GM18909 (cell line): ENCODE results near the gene SP140.

Experiments used
- ATAC-seq: cut with Tn5 transposase; IDR thresholded peaks from one replicate; pipeline ENCODE4 v1.9.1; 2021; ENCODE audit warnings: mild to moderate bottlenecking; ENCODE audit not compliant: unreplicated experiment, poor library complexity

SP140 gene

GRCh38 chr2:230225486-230225885, at the start of gene SP140:
Gene SP140, plus strand, starts transcription at chr2:230225736. Its CDS starts 109 bp downstream, at chr2:230225845.
- ATAC-seq, result peak; percentile 80

GRCh38 chr2:230176996-230177395, 48.5 kb upstream of the SP140 start:
- ATAC-seq, result no peak

- ATAC-seq, result no peak
These were observed 46.7 kb upstream of the SP140 start for GRCh38 chr2:230178546-230179485.

- no peak for ATAC-seq
These were observed 45.6 kb upstream of the SP140 start for GRCh38 chr2:230179907-230180306.

DNA sequence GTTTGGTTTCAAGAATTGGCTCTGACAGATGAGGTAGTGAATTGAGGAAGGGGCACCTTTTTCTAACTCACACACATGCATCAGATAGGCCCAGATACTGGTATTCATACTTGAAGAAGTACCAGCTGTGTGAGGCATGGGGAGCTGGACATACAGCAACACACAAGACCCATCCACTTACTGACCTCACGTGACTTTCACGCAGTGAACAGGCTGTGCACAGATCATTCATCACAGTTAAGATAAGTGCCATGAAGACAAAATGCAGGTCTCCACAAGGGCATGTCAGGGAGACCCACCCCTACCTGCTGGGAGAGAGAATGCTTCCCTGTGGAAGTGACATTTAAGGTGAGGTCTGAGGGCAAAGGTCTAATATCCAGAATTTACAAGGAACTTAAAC, 44.3 kb upstream of the SP140 start:
- no peak for ATAC-seq

- ATAC-seq, result no peak
These were observed 40.6 kb upstream of the SP140 start for GRCh38 chr2:230184727-230185578.

DNA sequence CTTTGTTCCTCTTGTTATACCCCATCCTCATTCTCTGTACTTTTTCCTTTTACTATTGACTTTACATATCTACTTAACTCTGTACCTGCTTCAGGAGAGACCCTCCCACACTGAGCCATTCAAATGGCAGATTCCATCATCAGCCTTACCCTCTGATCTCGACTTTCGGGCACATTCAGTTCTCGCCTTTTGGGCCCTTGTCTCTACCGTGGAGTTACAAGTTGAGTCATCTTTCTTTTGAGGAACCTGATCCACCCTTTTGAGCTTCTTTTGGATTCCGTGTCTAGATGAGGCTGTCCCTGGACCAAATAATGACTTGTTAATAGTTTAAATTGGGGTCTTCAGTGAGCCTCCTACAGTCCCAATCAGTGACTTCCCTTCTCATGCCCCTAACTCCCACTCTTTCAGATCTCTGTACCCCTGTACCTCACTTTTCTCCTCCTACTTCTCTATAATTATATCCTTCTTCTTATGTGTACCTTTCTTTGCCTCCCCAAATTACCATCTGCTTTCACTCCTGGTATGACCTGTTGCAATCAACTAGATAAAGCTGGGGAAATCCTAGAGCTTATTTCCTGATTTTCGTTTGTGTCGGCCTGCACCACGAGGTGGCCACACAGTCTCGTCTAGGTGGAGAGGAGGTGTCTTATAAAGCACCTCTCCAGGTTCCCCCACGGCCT, 23.0 kb upstream of the SP140 start:
- peak; percentile 64 for ATAC-seq

GRCh38 chr2:230203110-230203676, 22.3 kb upstream of the SP140 start:
- peak; percentile 57 for ATAC-seq

DNA sequence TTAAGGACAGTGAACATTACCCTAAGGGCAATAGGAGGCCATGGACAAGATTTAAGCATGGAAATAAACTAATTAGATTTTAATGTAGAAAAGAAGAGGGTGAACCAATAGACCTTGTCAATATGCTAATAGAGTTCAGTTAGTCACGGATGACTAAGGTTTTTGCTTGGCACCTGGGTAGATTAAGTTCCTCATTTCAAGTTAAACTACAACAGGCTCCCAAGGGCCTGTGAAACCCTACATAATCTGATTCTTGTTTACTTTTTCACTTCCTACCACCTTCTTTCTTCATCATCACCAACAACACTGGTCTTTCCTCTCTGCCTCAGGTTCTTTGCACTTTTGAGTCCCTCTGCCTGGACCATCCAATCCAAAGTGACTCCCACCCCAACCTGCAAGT, 20.5 kb upstream of the SP140 start:
- ATAC-seq, result peak; percentile 62

DNA sequence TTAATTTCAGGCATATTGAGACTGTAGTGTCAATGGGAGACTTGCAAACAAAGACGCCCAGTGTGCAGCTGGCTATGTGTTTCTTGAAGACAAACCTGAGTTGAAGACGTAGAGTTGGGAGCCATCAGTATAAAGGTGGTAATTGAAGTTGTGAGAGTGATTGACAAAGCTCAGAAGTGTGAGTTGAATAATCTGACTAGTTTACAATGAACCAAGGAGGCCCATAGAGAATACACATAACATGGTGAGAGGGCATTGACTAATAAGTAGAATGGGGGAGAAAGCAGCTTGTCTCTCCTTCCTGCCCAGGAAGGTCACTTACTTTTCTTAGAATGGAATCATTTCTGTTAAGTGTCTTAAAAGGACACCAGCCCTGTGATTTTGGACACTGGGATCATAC, 19.8 kb upstream of the SP140 start:
- no peak for ATAC-seq

DNA sequence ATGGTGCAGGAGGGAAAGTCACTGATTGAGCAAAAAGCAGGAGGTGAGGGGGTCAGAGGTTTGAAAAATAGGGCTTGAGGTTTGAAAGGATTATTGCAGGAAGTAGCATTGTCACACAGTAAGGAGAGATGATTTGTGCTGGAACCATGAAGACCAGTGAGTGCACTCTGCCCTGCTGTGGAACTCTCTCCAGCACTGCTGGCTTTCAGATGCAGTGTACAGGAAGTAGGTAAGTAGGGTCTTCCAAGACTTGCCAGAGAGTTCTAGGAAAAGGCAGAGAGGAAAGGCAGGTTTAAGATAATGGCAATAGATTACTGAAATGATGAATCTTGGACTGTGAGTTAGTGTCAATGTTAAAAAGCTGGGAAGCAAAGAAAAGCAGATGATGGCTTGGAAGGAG, 17.0 kb upstream of the SP140 start:
- ATAC-seq, result no peak

- peak; percentile 66 for ATAC-seq
These were observed 16.0 kb upstream of the SP140 start for GRCh38 chr2:230209422-230210051.

DNA sequence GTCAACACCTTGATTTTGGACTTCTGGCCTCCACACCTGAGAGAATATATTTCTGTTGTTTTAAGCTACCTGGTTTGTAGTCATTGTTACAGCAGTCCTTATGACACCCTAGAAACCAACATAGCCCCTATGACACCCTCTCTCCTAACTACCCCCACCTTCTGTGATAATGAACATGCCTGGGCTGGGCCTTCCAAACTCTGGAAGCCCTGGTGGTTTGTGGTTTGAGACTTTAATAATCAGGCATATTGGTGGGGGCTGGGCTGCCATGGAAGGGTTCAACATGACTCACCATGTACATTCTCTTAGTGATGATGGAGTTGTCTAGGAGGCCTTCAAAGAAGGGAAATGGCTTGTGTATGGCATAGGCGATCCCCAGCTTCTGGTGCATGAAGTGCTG, 9.0 kb upstream of the SP140 start:
- ATAC-seq, result no peak

GRCh38 chr2:230217424-230217823, 8.1 kb upstream of the SP140 start:
- ATAC-seq, result no peak

DNA sequence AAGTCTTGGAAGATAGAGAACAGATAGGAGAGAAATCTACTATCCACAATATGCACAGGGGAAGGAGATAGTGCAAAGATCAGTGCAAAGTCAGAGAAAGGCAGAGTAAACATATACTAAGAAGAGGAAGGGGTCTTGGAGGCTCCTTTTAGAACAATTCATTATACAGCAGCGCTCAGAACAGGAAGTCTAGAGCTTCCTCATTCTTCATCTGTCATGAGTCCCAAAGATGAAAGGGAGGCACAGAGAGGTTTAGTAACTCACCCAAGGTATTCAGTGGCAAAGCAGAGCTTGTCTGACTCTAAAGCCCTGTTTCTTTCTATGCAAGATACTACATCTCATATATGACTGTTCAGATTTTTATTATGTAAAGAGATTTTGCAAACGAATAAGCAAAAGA, 7.1 kb upstream of the SP140 start:
- ATAC-seq, result no peak

DNA sequence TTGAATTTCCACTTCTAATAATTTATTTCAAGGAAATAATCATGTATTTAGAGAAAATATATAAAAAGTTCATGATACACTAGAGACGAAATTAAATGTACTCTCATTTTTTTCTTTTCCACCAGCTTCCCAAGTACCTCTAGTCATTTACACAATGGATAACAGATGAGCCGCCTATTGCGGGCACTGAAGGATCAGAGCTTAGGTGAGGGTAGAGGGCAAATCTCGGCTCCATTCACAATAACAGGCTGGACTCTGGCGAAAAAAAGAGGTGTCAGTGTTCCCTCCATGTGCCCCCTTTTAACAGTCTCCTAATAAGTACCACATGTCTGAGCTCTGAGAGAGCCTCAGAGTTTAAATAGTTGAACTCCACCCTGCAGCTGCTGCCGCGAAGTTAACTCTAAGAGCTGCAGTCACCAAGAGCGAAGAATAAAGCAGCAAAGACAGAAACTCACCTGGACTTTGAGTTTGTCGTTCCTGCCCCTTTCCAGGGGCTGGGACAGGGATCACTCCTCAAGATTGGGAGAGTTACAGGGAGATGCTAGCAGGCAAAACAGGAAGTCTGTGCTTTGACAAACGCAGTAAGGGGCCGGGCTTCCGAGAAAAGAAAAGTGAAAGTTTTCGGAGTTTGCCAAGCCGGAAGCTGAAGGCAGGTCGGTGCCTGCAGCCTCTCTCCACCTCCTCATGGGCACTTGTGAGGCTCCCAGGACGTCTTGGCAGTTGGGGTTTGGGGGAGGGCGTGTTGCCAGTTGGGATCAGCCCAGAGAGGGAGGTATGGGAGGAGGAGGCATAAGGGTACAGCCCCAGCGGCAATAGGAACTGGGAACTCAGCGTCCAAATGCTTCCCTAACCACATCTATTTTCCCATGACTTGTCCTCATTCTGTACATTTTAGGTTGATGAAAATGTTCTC, 5.9 kb upstream of the SP140 start, which contains the start of gene SP110:
SP110 (minus strand) TSS at position 566 of the 913 bp plus-strand sequence. CDS start 3,057 bp downstream, outside the sequence.
- ATAC-seq, result peak; percentile 83

GRCh38 chr2:230220347-230220969, 5.1 kb upstream of the SP140 start:
- ATAC-seq, result no peak

DNA sequence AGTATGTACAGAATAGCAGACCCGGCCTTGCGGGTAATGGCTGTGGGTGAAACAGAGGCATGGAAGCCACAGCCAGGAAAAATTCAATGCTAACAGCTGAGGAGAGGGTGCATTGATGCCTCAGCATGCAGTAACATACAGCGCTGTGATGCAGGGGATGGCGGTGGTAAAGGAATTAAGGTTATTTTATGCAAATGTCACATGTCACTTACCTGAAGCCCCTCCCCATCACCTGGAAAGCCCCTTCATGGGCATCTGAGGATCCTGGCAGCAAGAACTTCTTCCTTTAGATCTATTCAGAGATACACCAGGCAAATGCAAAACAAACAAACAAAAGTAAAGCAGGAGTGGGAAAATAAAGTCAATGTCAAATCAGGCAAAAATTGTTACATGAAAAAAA, 4.0 kb upstream of the SP140 start:
- ATAC-seq, result no peak
